K562 (cell line): ENCODE results near the gene ALOX12. TPM values are rescaled to one million over a fixed set of nuclear protein-coding genes. Genes with fewer than 3 reads are reported as not detected.

ENCODE experiments used
- CBFA2T2 ChIP-seq: fragments of 450-650 bp; conservative IDR thresholded peaks from 2 replicates; pipeline ENCODE4 v1.6.1; 2017; ENCODE audit warnings: mild to moderate bottlenecking
- EGR1 ChIP-seq: fragments of 450-650 bp; conservative IDR thresholded peaks from 2 replicates; pipeline ENCODE4 v1.6.1; 2017; ENCODE audit warnings: mild to moderate bottlenecking
- ELF2 ChIP-seq: fragments of 250-450 bp; sonication (Bioruptor Pico); IDR thresholded peaks from 2 replicates; pipeline ENCODE4 v1.5.0; 2021; ENCODE audit warnings: mild to moderate bottlenecking
- HCFC1 ChIP-seq: IDR thresholded peaks from 2 replicates; pipeline ENCODE4 v1.6.1; 2012; ENCODE audit warnings: low read depth, low read length, improper control_type of control experiment
- MCM7 ChIP-seq, 2 experiments: fragments of 450-650 bp; IDR thresholded peaks; 2 replicates each; pipeline ENCODE4 v1.6.1; 2016 to 2018
- MTA2 ChIP-seq: fragments of 450-650 bp; IDR thresholded peaks from 2 replicates; pipeline ENCODE4 v1.6.1; 2016; ENCODE audit warnings: low read depth
- MYNN ChIP-seq, 2 experiments: sonication (generic); formaldehyde crosslinking in 1 of 2; IDR thresholded peaks; 2 replicates each; pipeline versions ENCODE4 v1.5.0 to v1.6.1; 2016 to 2020; ENCODE audit warnings: antibody characterized with exemption in 1 of 2, missing genetic modification reagents in 1 of 2
- PML ChIP-seq: IDR thresholded peaks from 2 replicates; pipeline ENCODE4 v1.6.1; 2012; ENCODE audit warnings: low read length, inconsistent platforms
- POU5F1 ChIP-seq: fragments of 150-350 bp; IDR thresholded peaks from 2 replicates; pipeline ENCODE4 v1.6.1; 2014; ENCODE audit warnings: borderline replicate concordance, low read length, low read depth, mild to moderate bottlenecking; ENCODE audit not compliant: partially characterized antibody
- SMARCE1 ChIP-seq: fragments of 450-650 bp; IDR thresholded peaks from 2 replicates; pipeline ENCODE4 v1.7.1; 2016; ENCODE audit warnings: mild to moderate bottlenecking
- WHSC1 ChIP-seq: IDR thresholded peaks from one replicate; pipeline ENCODE4 v1.6.1; 2012; ENCODE audit warnings: low read length, control low read depth, inconsistent platforms
- polyA plus RNA-seq, 8 experiments: library from polyadenylated mRNA; depleted of rRNA in 4 of 8; stranded (reverse) in 5 of 8; unstranded in 3 of 8; fragments of >200 nt; fragmentation: Nextera tagmentation in 2 of 8; fragmentation: Illumina TruSeq in 1 of 8; extraction: Ambion mirVana in 2 of 8; extraction: Trizol in 1 of 8; gene quantifications; 2 replicates each; pipeline versions ENCODE4 v1.2.1 to v1.2.3, GENCODE V29; 2011 to 2014; ENCODE audit warnings: inconsistent platforms in 1 of 8, missing spikeins in 1 of 8
- total RNA-seq, 7 experiments: library from RNA; depleted of rRNA in 6 of 7; stranded (reverse); fragments of >200 nt in 6 of 7; fragmentation: Illumina TruSeq in 2 of 7; extraction: Trizol in 2 of 7; gene quantifications; 2 replicates each; pipeline versions ENCODE4 v1.2.1 to v1.2.3, GENCODE V29; 2011 to 2021; ENCODE audit warnings: low replicate concordance in 1 of 7
- TF ChIP-seq, protein P1 (sequence below): sonication (generic); formaldehyde crosslinking; IDR thresholded peaks from 2 replicates; pipeline ENCODE4 v1.4.0; 2020; ENCODE audit warnings: mild to moderate bottlenecking, missing genetic modification reagents
- TF ChIP-seq, protein P2 (sequence below), 2 experiments: fragments of 450-650 bp; IDR thresholded peaks; 2 replicates each; pipeline ENCODE4 v1.6.1; 2016
- TF ChIP-seq, protein P3 (sequence below): fragments of 250-450 bp; sonication (Bioruptor Pico); IDR thresholded peaks from 2 replicates; pipeline ENCODE4 v1.8.0; 2021; ENCODE audit warnings: borderline replicate concordance, mild to moderate bottlenecking, moderate library complexity; ENCODE audit not compliant: poor library complexity, severe bottlenecking
- TF ChIP-seq, protein P4 (sequence below), 2 experiments: fragments of 150-350 bp in 1 of 2; IDR thresholded peaks; 2 replicates each; pipeline ENCODE4 v1.6.1; 2012 to 2016; ENCODE audit warnings: low read depth in 2 of 2, low read length in 2 of 2, mild to moderate bottlenecking in 1 of 2, moderate library complexity in 1 of 2

The ALOX12 gene
- total and polyA plus RNA-seq, 9 of the 15 experiments (the other 6 are each of a cell fraction or from before 2014, with no cell fraction given), result 0.09 to 1.1 (median 0.47) TPM; not detected in 1

DNA sequence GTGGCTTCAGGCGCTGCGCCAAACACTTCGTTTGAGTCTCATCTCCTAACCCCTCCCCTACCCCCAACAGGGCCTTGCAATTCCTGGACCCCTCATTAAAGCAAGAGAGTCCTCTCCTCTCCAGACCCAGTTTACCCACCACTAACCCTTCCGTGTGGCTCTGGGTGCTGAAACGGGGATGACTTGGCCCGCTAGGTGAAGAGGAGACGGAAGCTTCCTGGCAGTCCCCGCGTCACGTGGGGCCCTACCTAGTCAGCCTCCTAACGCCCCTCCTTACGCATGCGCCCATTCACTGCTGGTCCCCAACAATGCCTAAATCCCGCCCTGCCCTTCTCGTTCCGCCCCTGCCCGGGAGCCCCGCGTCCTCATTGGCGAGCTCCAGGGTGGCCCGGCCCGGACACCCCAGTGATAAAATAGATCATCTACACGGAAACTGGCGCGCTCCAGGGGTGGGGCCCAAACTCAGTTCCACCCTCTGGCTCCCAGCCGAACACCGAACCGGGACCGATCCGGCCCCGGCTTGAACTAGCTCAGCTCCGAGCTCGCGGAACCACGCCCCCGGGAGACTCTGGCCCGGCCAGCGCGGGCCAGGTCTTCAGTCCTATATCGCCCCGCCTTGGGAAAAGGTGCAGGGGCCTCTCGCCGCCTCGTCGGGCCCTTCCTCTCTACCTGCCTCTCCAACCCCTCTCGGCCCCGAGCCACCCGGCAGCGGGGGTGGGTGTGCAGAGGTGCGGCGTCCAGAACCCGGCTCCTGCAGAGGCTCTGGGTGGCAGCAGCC is 39.9 kb downstream of the ALOX12 start, which contains the start of gene SLC16A13 (continued):
- TF ChIP-seq, protein P1, sequence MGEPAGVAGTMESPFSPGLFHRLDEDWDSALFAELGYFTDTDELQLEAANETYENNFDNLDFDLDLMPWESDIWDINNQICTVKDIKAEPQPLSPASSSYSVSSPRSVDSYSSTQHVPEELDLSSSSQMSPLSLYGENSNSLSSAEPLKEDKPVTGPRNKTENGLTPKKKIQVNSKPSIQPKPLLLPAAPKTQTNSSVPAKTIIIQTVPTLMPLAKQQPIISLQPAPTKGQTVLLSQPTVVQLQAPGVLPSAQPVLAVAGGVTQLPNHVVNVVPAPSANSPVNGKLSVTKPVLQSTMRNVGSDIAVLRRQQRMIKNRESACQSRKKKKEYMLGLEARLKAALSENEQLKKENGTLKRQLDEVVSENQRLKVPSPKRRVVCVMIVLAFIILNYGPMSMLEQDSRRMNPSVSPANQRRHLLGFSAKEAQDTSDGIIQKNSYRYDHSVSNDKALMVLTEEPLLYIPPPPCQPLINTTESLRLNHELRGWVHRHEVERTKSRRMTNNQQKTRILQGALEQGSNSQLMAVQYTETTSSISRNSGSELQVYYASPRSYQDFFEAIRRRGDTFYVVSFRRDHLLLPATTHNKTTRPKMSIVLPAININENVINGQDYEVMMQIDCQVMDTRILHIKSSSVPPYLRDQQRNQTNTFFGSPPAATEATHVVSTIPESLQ, result peak; percentile 16; the same call in 1 of the 2 replicates
- TF ChIP-seq EGR1, result peak; percentile 28; the same call in 1 of the 2 replicates
- no peak for TF ChIP-seq WHSC1
- TF ChIP-seq SMARCE1, result 0 out of 2 replicates have a peak, but pooled peaks have one; percentile 21
- TF ChIP-seq, protein P2, sequence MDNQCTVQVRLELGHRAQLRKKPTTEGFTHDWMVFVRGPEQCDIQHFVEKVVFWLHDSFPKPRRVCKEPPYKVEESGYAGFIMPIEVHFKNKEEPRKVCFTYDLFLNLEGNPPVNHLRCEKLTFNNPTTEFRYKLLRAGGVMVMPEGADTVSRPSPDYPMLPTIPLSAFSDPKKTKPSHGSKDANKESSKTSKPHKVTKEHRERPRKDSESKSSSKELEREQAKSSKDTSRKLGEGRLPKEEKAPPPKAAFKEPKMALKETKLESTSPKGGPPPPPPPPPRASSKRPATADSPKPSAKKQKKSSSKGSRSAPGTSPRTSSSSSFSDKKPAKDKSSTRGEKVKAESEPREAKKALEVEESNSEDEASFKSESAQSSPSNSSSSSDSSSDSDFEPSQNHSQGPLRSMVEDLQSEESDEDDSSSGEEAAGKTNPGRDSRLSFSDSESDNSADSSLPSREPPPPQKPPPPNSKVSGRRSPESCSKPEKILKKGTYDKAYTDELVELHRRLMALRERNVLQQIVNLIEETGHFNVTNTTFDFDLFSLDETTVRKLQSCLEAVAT (IDR thresholded peaks at IDR 0.05), result 0 out of 4 replicates have a peak, but pooled peaks of 1 of the 2 experiments have one; percentile 21
- no peak for TF ChIP-seq MYNN (IDR thresholded peaks at IDR 0.05)
- no peak for TF ChIP-seq MYNN (CRISPR knock-in tag; IDR thresholded peaks at IDR 0.05)
- 0 out of 2 replicates have a peak, but pooled peaks have one; percentile 16 for TF ChIP-seq HCFC1
- peak; percentile 12 for TF ChIP-seq POU5F1
- no peak for TF ChIP-seq MCM7 (IDR thresholded peaks at IDR 0.05)
- TF ChIP-seq, protein P3, sequence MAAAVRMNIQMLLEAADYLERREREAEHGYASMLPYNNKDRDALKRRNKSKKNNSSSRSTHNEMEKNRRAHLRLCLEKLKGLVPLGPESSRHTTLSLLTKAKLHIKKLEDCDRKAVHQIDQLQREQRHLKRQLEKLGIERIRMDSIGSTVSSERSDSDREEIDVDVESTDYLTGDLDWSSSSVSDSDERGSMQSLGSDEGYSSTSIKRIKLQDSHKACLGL (CRISPR knock-in tag), result no peak
- TF ChIP-seq ELF2, result no peak
- TF ChIP-seq, protein P4, sequence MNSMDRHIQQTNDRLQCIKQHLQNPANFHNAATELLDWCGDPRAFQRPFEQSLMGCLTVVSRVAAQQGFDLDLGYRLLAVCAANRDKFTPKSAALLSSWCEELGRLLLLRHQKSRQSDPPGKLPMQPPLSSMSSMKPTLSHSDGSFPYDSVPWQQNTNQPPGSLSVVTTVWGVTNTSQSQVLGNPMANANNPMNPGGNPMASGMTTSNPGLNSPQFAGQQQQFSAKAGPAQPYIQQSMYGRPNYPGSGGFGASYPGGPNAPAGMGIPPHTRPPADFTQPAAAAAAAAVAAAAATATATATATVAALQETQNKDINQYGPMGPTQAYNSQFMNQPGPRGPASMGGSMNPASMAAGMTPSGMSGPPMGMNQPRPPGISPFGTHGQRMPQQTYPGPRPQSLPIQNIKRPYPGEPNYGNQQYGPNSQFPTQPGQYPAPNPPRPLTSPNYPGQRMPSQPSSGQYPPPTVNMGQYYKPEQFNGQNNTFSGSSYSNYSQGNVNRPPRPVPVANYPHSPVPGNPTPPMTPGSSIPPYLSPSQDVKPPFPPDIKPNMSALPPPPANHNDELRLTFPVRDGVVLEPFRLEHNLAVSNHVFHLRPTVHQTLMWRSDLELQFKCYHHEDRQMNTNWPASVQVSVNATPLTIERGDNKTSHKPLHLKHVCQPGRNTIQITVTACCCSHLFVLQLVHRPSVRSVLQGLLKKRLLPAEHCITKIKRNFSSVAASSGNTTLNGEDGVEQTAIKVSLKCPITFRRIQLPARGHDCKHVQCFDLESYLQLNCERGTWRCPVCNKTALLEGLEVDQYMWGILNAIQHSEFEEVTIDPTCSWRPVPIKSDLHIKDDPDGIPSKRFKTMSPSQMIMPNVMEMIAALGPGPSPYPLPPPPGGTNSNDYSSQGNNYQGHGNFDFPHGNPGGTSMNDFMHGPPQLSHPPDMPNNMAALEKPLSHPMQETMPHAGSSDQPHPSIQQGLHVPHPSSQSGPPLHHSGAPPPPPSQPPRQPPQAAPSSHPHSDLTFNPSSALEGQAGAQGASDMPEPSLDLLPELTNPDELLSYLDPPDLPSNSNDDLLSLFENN (IDR thresholded peaks at IDR 0.05; ENCODE audit: low read depth in 2 of 2, low read length in 2 of 2), result no peak
- peak; percentile 72 for TF ChIP-seq CBFA2T2
- peak; percentile 79; the same call in 1 of the 2 replicates for TF ChIP-seq PML
- no peak for TF ChIP-seq MTA2
